Progenitor cell of endocrine pancreas (in vitro differentiated cells): ENCODE results near the gene HOXA5. TPM values are rescaled to one million over a fixed set of nuclear protein-coding genes. Genes with fewer than 3 reads are reported as not detected.

Experiments used
- DNase-seq: peaks from one replicate; pipeline ENCODE4 v3.0.0; 2021; ENCODE audit warnings: low spot score; ENCODE audit not compliant: unreplicated experiment
- H3K27ac Mint-ChIP-seq: 2 replicates; pipeline ENCODE4 v1.8.0; 2021; ENCODE audit warnings: mild to moderate bottlenecking, moderate library complexity, mixed read lengths
- H3K27me3 Mint-ChIP-seq: 2 replicates; pipeline ENCODE4 v1.8.0; 2021; ENCODE audit warnings: mixed read lengths
- H3K36me3 Mint-ChIP-seq: 2 replicates; pipeline ENCODE4 v1.8.0; 2022; ENCODE audit warnings: mixed read lengths; ENCODE audit not compliant: insufficient read depth
- H3K4me1 Mint-ChIP-seq: 2 replicates; pipeline ENCODE4 v1.8.0; 2021; ENCODE audit warnings: low read depth, mixed read lengths
- H3K4me3 Mint-ChIP-seq: 2 replicates; pipeline ENCODE4 v1.8.0; 2021; ENCODE audit warnings: low read depth, mild to moderate bottlenecking, moderate library complexity, mixed read lengths
- H3K9me3 Mint-ChIP-seq: 2 replicates; pipeline ENCODE4 v1.8.0; 2021; ENCODE audit warnings: low read depth, mixed read lengths
- total RNA-seq: library from RNA; stranded (reverse); gene quantifications from 2 replicates; pipeline ENCODE4 v1.2.1, GENCODE V29; 2021
- TF ChIP-seq, protein P1 (sequence below): fragments of 200-600 bp; sonication (generic); IDR thresholded peaks from one replicate; pipeline ENCODE4 v1.5.0; 2021; ENCODE audit warnings: antibody characterized with exemption, mild to moderate bottlenecking; ENCODE audit not compliant: unreplicated experiment

Gene HOXA5
- total RNA-seq, 1 donor from 2014 or later: 12.6 TPM

DNA sequence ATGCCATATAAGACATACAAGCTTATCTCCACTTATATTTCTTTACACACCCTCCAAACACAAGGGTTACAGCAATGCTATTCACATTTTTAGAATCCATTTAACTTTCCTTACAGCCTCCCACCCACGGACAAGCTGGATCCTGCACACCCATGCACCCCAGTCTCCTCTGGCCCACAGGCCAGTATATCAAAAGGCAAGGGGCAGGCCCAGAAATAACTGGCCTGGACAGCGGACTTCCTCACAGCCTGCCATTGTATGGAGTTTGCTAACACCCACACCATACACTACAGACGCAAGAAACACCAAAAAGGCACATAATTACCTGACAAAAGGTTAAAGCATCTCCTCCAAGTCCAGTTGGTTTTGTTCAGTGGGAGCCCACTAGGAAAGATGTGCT lies 24.9 kb downstream of the HOXA5 start:
- Mint-ChIP-seq H3K4me1 (peaks cover 76% of the 10 kb centered on the region), H3K27ac (peak overlapping the region; percentile 99), H3K9me3 (no peaks in the 10 kb centered on the region), H3K36me3 (peaks cover 12% of the 10 kb centered on the region), H3K27me3 (no peaks in the 10 kb centered on the region), H3K4me3 (peak overlapping the region; percentile 97)
- TF ChIP-seq, protein P1, sequence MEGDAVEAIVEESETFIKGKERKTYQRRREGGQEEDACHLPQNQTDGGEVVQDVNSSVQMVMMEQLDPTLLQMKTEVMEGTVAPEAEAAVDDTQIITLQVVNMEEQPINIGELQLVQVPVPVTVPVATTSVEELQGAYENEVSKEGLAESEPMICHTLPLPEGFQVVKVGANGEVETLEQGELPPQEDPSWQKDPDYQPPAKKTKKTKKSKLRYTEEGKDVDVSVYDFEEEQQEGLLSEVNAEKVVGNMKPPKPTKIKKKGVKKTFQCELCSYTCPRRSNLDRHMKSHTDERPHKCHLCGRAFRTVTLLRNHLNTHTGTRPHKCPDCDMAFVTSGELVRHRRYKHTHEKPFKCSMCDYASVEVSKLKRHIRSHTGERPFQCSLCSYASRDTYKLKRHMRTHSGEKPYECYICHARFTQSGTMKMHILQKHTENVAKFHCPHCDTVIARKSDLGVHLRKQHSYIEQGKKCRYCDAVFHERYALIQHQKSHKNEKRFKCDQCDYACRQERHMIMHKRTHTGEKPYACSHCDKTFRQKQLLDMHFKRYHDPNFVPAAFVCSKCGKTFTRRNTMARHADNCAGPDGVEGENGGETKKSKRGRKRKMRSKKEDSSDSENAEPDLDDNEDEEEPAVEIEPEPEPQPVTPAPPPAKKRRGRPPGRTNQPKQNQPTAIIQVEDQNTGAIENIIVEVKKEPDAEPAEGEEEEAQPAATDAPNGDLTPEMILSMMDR: no peak
- no peak for DNase-seq

DNA sequence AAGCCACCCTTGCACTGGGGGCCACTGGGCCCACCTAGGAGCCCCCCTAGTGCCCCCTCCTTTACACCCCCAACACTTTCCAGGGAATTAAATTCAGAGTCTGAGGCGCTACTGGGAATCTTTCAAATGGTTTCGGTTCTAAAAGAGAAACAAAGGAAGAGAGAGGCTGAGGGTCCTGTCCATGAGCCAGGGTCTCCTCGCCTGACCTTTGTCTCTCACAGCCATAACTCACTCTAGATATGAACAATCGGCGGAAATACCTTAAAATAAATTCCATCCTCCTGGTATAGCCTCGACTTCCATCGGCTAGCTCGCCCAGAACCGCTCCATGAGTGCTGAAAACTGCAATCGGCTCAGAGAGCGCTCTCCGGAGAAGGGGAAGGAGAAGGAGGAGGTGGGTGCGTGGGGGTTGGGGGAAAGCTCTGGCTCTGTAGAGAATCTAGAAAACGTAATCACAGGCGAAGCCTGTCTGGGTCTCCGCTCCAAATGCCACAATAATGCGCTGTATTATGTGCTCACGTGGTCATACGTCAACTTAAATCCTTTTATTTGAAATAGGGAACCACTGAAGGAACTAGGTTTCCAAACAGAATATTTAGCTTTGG lies 25.5 kb downstream of the HOXA5 start:
- no peaks in the 10 kb centered on the region for H3K9me3 Mint-ChIP-seq
- TF ChIP-seq, protein P1: no peak
- no peaks in the 10 kb centered on the region for H3K27me3 Mint-ChIP-seq
- H3K4me1 Mint-ChIP-seq: peaks cover 70% of the 10 kb centered on the region
- H3K36me3 Mint-ChIP-seq: peaks cover 14% of the 10 kb centered on the region
- H3K27ac Mint-ChIP-seq: peak overlapping the region; percentile 81
- DNase-seq: no peak
- peak overlapping the region; percentile 97 for H3K4me3 Mint-ChIP-seq

DNA sequence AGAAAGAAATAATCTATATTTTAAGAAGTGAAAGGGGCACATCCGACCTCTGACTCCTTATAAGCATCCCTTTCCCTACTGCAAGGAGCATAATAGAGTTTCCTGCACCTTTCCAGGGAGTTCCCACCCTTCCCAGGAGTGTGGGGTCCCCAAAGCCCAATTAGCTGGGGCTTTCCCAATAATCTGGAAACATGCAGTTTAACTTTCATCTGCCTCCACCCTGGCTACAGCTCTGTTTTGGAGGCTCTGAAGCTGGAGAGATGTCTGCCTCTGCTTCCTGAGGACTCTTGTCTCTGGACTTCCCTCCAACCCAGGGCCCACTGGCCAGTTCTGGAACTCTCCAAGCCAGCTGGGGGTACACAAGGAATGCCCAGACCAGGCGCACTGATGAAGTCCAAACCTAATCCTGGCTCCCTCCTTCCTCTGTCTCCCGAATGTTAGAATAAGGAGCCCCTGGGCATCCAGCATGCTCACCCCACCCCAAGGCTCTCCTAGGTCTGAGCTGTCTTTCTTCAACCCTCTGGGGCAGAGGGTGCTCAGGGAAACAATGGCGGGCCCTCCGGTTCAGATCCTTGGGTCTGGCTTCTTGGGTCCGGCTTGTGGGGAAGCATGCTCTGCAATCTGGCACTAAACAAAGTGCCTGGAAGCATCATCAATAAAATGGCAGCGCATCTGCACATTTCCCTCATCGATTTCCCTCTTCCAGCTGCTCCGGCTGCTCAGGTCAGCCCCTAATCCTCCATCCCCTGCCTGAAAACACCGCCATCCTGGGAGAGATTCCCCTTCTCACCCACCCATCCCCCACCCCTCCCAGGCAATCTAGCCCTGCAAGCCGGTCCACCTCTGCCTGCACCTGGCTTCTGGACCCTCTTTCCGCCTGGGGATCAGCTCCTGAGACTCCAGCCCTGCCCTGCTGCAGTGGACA lies 26.3 kb downstream of the HOXA5 start:
- peak overlapping the region; percentile 97 for H3K4me3 Mint-ChIP-seq
- H3K36me3 Mint-ChIP-seq: peaks cover 14% of the 10 kb centered on the region
- H3K27ac Mint-ChIP-seq: peak overlapping the region; percentile 81
- H3K9me3 Mint-ChIP-seq: no peaks in the 10 kb centered on the region
- H3K27me3 Mint-ChIP-seq: no peaks in the 10 kb centered on the region
- TF ChIP-seq, protein P1: no peak
- no peak for DNase-seq
- H3K4me1 Mint-ChIP-seq: peaks cover 64% of the 10 kb centered on the region

DNA sequence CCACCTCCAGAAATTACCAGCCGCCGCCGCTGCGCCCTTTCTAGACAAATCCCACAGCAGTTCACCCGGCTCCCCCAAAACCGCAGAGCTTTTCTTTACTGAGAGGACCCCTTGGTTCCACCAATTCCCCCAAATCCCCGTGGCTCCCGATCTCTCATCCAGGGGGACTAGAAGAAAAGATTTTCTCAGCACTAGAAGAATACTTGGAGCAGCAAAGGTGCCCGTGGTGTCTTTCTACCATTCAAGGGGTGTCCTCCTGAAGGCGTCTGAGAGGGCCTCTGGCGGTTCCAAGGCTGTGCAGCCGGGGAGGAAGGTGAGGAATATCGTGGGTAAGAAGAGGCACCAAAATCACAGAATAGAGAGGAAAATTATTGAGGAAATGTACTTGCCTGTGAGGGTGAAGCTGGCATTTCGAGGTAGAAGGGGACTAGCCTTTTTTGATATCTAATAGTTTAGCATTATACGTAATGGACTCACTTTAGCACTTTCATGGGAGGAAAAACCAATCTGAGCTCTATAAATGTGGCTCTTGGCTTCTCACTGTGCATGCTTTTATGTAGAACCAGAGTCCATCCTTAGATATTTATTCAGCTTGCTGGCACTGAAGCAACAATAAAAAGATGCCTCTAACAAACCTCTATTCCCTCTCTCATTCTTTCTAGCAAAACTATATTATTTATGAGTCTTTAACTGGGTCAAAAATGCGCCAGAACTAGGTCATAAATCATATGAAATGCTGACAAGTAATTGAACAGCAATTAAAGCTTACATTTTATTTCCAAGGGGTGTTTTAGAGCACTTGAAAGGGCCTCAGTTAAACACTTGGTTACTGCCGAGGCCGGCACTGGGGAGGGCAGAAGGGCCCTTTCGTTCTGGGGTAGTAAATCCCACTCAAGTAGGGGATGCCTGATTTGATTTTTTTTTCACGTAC lies 27.2 kb downstream of the HOXA5 start:
- TF ChIP-seq, protein P1: no peak
- Mint-ChIP-seq H3K4me3 (peak overlapping the region; percentile 97), H3K4me1 (peaks cover 66% of the 10 kb centered on the region), H3K27me3 (no peaks in the 10 kb centered on the region), H3K36me3 (peaks cover 15% of the 10 kb centered on the region), H3K27ac (peak overlapping the region; percentile 98), H3K9me3 (no peaks in the 10 kb centered on the region)
- DNase-seq: no peak
